Keratinocyte (primary cell): ENCODE results near the gene GP9. TPM values are rescaled to one million over a fixed set of nuclear protein-coding genes. Genes with fewer than 3 reads are reported as not detected.

Experiments
- DNase-seq: peaks from one replicate; pipeline ENCODE4 v3.0.0-alpha.2; 2011; ENCODE audit warnings: low read depth, missing footprints, low spot score
- FAIRE-seq: peaks from 2 replicates; lab custom pipeline; 2011; peaks lifted over from hg19 to GRCh38; lab: Jason Lieb, UNC
- H2AFZ ChIP-seq: 2 replicates; pipeline ENCODE4 v1.6.0; 2012; ENCODE audit warnings: low read length, control low read depth, inconsistent platforms; ENCODE audit not compliant: control insufficient read depth
- H3K27ac ChIP-seq: 2 replicates; pipeline ENCODE4 v1.5.1; 2011; ENCODE audit warnings: low read length; ENCODE audit not compliant: control insufficient read depth, insufficient read depth
- H3K27me3 ChIP-seq: 3 replicates; pipeline ENCODE4 v1.6.0; 2011; ENCODE audit warnings: low read length; ENCODE audit not compliant: control insufficient read depth, insufficient read depth; ENCODE audit errors: extremely low read depth
- H3K36me3 ChIP-seq, 2 experiments: 2 replicates in 1 of 2; 3 replicates in 1 of 2; pipeline ENCODE4 v1.5.1; 2011; ENCODE audit warnings: low read length in 2 of 2, mild to moderate bottlenecking in 1 of 2; ENCODE audit not compliant: control insufficient read depth in 2 of 2, insufficient read depth in 2 of 2; ENCODE audit errors: extremely low read depth in 1 of 2
- H3K4me1 ChIP-seq: 3 replicates; pipeline ENCODE4 v1.5.1; 2011; ENCODE audit warnings: low read length; ENCODE audit not compliant: control insufficient read depth, insufficient read depth; ENCODE audit errors: extremely low read depth
- H3K4me2 ChIP-seq: 3 replicates; pipeline ENCODE4 v1.6.0; 2011; ENCODE audit warnings: low read depth, low read length; ENCODE audit not compliant: control insufficient read depth, insufficient read depth; ENCODE audit errors: extremely low read depth
- H3K4me3 ChIP-seq, 3 experiments: fragments of 200-600 bp in 1 of 3; sonication (generic) in 1 of 3; 2 replicates in 2 of 3; 3 replicates in 1 of 3; pipeline ENCODE4 v1.5.1; 2011 to 2016; ENCODE audit warnings: low read length in 3 of 3, mild to moderate bottlenecking in 3 of 3, control low read depth in 2 of 3, inconsistent platforms in 1 of 3, low read depth in 1 of 3, mixed read lengths in 1 of 3, mixed run types in 1 of 3, moderate library complexity in 1 of 3; ENCODE audit not compliant: control insufficient read depth in 2 of 3, insufficient read depth in 2 of 3; ENCODE audit errors: extremely low read depth in 1 of 3
- H3K79me2 ChIP-seq: 2 replicates; pipeline ENCODE4 v1.6.0; 2012; ENCODE audit warnings: low read length; ENCODE audit not compliant: control insufficient read depth, insufficient read depth
- H3K9ac ChIP-seq: 3 replicates; pipeline ENCODE4 v1.6.0; 2011; ENCODE audit warnings: low read length; ENCODE audit not compliant: control insufficient read depth, insufficient read depth; ENCODE audit errors: extremely low read depth
- H3K9me1 ChIP-seq: 3 replicates; pipeline ENCODE4 v1.6.0; 2011; ENCODE audit warnings: low read length; ENCODE audit not compliant: control insufficient read depth, insufficient read depth; ENCODE audit errors: extremely low read depth
- H3K9me3 ChIP-seq: 2 replicates; pipeline ENCODE4 v1.5.1; 2012; ENCODE audit warnings: low read depth, low read length; ENCODE audit not compliant: control insufficient read depth
- H4K20me1 ChIP-seq: 3 replicates; pipeline ENCODE4 v1.6.0; 2011; ENCODE audit warnings: low read length; ENCODE audit not compliant: control insufficient read depth, insufficient read depth; ENCODE audit errors: extremely low read depth
- EZH2 ChIP-seq: IDR thresholded peaks from one replicate; pipeline ENCODE4 v1.6.1; 2012; ENCODE audit warnings: inconsistent platforms, mild to moderate bottlenecking, low read length, moderate library complexity
- dilution Hi-C: fragments of 300-500 bp; cut with MboI; formaldehyde crosslinking; loops from one replicate; pipeline ENCODE4 v1.7.0; 2020; ENCODE audit warnings: low sequenced_read_pairs; ENCODE audit not compliant: extremely low pct_ligation_motif_present
- polyA plus RNA-seq, 5 experiments: library from polyadenylated mRNA; depleted of rRNA in 3 of 5; stranded (reverse) in 3 of 5; stranded (forward) in 1 of 5; unstranded in 1 of 5; fragments of >200 nt; gene quantifications; 1 replicate in 1 of 5; 2 replicates in 3 of 5; 3 replicates in 1 of 5; pipeline versions ENCODE4 v1.2.1 to v1.2.3, GENCODE V29; 2011 to 2012; ENCODE audit warnings: missing spikeins in 2 of 5, low read depth in 1 of 5, low replicate concordance in 1 of 5
- TF ChIP-seq, protein P1 (sequence below), 3 experiments: IDR thresholded peaks in 1 of 3; conservative IDR thresholded peaks in 1 of 3; optimal IDR thresholded peaks in 1 of 3; 2 replicates in 2 of 3; 3 replicates in 1 of 3; pipeline versions ENCODE3 to v1.5.1; 2011; ENCODE audit warnings: low read length in 3 of 3, mild to moderate bottlenecking in 3 of 3, moderate library complexity in 2 of 3, control low read depth in 1 of 3, inconsistent platforms in 1 of 3; ENCODE audit not compliant: insufficient read depth in 2 of 3; ENCODE audit errors: extremely low read depth in 1 of 3

The GP9 gene
- polyA plus RNA-seq, 1 donor (not counting 4 experiments of a cell fraction or from before 2014, with no cell fraction given) = not detected

DNA sequence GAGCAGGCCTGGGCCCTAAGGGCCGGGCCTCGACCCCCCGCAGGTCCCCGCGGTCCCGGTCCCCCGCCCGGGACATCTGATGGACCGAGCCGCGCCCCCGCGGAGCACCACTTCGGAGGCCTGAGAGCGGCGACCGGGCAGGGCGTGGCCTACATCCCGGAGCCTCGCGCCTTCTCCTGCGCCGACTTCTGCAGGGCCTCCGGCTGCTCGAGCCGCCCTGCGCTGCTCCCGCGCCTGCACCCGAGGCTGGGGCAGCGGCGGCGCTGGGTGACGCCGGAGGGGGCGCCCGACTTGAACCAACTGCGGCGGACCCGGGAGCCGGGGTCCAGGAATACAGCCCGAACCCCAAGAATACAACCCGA is 14.9 kb upstream of the GP9 start:
- Histone ChIP-seq H3K36me3 (no peaks in the 10 kb centered on the region), H4K20me1 (no peaks in the 10 kb centered on the region), H3K4me2 (peak overlapping the region; percentile 32), H3K27ac (no peak overlapping the region), H3K9me3 (no peaks in the 10 kb centered on the region), H3K4me1 (no peaks in the 10 kb centered on the region), H3K9me1 (no peaks in the 10 kb centered on the region), H3K27me3 (peaks cover 35% of the 10 kb centered on the region), H2AFZ (peak overlapping the region; percentile 1), H3K9ac (no peak overlapping the region), H3K4me3 (no peak overlapping the region), H3K79me2 (no peaks in the 10 kb centered on the region)
- FAIRE-seq (no peak), DNase-seq (no peak)
- dilution Hi-C loops = no loop called here
- TF ChIP-seq, protein P1, sequence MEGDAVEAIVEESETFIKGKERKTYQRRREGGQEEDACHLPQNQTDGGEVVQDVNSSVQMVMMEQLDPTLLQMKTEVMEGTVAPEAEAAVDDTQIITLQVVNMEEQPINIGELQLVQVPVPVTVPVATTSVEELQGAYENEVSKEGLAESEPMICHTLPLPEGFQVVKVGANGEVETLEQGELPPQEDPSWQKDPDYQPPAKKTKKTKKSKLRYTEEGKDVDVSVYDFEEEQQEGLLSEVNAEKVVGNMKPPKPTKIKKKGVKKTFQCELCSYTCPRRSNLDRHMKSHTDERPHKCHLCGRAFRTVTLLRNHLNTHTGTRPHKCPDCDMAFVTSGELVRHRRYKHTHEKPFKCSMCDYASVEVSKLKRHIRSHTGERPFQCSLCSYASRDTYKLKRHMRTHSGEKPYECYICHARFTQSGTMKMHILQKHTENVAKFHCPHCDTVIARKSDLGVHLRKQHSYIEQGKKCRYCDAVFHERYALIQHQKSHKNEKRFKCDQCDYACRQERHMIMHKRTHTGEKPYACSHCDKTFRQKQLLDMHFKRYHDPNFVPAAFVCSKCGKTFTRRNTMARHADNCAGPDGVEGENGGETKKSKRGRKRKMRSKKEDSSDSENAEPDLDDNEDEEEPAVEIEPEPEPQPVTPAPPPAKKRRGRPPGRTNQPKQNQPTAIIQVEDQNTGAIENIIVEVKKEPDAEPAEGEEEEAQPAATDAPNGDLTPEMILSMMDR (optimal IDR thresholded peaks at IDR 0.05 in 1 of 3, IDR thresholded peaks at IDR 0.05 in 1 of 3, conservative IDR thresholded peaks at IDR 0.05 in 1 of 3; ENCODE audit: extremely low read depth in 1 of 3, insufficient read depth in 2 of 3, low read length in 3 of 3) = no peak
- TF ChIP-seq EZH2 = no peak

DNA sequence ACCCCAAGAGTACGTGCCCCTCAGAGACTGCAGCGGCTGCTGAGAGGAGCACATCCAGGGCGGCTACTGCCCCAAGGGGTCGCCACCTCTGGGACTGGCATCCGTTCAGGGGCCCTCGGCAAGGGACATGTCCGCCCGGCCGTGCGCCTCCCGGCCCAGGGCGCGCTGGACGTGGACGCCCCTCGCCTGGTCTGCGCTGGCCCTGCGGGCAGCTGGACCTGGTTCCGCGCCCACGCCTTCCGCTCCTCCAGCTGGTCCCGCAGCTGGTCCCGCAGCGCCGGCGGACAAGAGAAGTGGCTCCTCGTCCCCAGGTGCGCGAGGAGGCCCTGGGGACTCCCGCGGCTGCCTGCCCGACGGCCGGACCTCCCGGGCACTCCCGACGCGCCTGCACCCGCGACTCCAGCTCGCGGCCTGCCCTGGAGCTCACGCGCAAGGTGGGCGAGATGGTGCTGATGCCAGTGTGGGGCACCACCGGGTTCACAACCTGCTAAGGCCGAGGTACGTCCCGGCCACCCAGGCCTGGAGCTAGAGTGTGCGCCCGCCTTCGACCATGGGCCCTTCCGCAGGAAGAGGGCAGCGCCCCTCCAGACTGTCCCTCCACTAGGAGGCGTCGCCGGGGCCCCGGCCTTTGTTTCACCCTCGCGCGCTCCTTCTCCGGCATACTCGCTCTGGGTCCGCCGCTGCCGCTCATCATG is 14.4 kb upstream of the GP9 start:
- no peaks in the 10 kb centered on the region for H4K20me1 ChIP-seq
- H2AFZ ChIP-seq = no peak overlapping the region
- no peak for DNase-seq
- no peaks in the 10 kb centered on the region for H3K36me3 ChIP-seq
- H3K9ac ChIP-seq = no peak overlapping the region
- no peak for FAIRE-seq
- H3K9me1 ChIP-seq = no peaks in the 10 kb centered on the region
- H3K27me3 ChIP-seq = peaks cover 31% of the 10 kb centered on the region
- H3K4me3 ChIP-seq = no peak overlapping the region
- dilution Hi-C loops = no loop called here
- H3K9me3 ChIP-seq = no peaks in the 10 kb centered on the region
- no peaks in the 10 kb centered on the region for H3K4me1 ChIP-seq
- TF ChIP-seq, protein P1 (optimal IDR thresholded peaks at IDR 0.05 in 1 of 3, IDR thresholded peaks at IDR 0.05 in 1 of 3, conservative IDR thresholded peaks at IDR 0.05 in 1 of 3; ENCODE audit: extremely low read depth in 1 of 3, insufficient read depth in 2 of 3, low read length in 3 of 3) = peak in 1 of 3 experiments; percentile 37
- peak; percentile 74 for TF ChIP-seq EZH2
- H3K79me2 ChIP-seq = no peaks in the 10 kb centered on the region
- H3K4me2 ChIP-seq = peak overlapping the region; percentile 32
- H3K27ac ChIP-seq = no peak overlapping the region
